HG03354 (cell line): ENCODE results near the gene EPB41L5.
"Not testable (repeated sequence)": the region's sequence is repeated elsewhere in the genome, so short reads cannot be mapped to it uniquely, and the experiment has no call there.

Experiments used
- ATAC-seq: cut with Tn5 transposase; IDR thresholded peaks from one replicate; pipeline ENCODE4 v1.9.1; 2021; ENCODE audit warnings: mild to moderate bottlenecking; ENCODE audit not compliant: unreplicated experiment, poor library complexity, severe bottlenecking

Gene EPB41L5

GRCh38 chr2:120012771-120013596, at the start of gene EPB41L5:
Gene EPB41L5 (plus strand): TSS chr2:120013077. CDS start chr2:120019085, 6,008 bp downstream.
- peak; percentile 94 for ATAC-seq

GRCh38 chr2:119981896-119982295, 31.0 kb upstream of the EPB41L5 start:
- ATAC-seq = no peak

- ATAC-seq = no peak
These were observed 30.4 kb upstream of the EPB41L5 start for GRCh38 chr2:119982506-119982905.

GRCh38 chr2:119983108-119983507, 29.8 kb upstream of the EPB41L5 start:
- ATAC-seq = no peak

GRCh38 chr2:119996148-119996547, 16.7 kb upstream of the EPB41L5 start:
- no peak for ATAC-seq

- ATAC-seq = not testable (repeated sequence)
These were observed 15.7 kb upstream of the EPB41L5 start for GRCh38 chr2:119996896-119997891.

GRCh38 chr2:120001471-120001870, 11.4 kb upstream of the EPB41L5 start:
- no peak for ATAC-seq

GRCh38 chr2:120004254-120004653, 8.6 kb upstream of the EPB41L5 start:
- ATAC-seq = no peak

GRCh38 chr2:120005834-120006521, 6.9 kb upstream of the EPB41L5 start:
- peak; percentile 94 for ATAC-seq

- no peak for ATAC-seq
These were observed 5.0 kb upstream of the EPB41L5 start for GRCh38 chr2:120007851-120008250.

GRCh38 chr2:120012363-120012762, 514 bp upstream of the EPB41L5 start:
- no peak for ATAC-seq

- no peak for ATAC-seq
These were observed 833 bp downstream of the EPB41L5 start for GRCh38 chr2:120013597-120014223.

GRCh38 chr2:120014226-120014980, 1.5 kb downstream of the EPB41L5 start:
- no peak for ATAC-seq

GRCh38 chr2:120016800-120017199, 3.9 kb downstream of the EPB41L5 start:
- ATAC-seq = no peak

- no peak for ATAC-seq
These were observed 4.3 kb downstream of the EPB41L5 start for GRCh38 chr2:120017201-120017600.

GRCh38 chr2:120018549-120018948, 5.7 kb downstream of the EPB41L5 start:
- no peak for ATAC-seq

- ATAC-seq = no peak
These were observed 7.7 kb downstream of the EPB41L5 start for GRCh38 chr2:120020554-120020953.

GRCh38 chr2:120022505-120022904, 9.6 kb downstream of the EPB41L5 start:
- not testable (repeated sequence) for ATAC-seq

GRCh38 chr2:120026890-120027289, 14.0 kb downstream of the EPB41L5 start:
- ATAC-seq = no peak
